IMR-90 (cell line): Measurements from ENCODE around the gene IL17REL. TPM values are rescaled to one million over a fixed set of nuclear protein-coding genes. Genes with fewer than 3 reads are reported as not detected.

Experiments
- ATAC-seq: fragments of 200-7000 bp; cut with Tn5 transposase; 2 replicates; pipeline ENCODE4 v1.9.1; 2020; ENCODE audit warnings: low read depth, mild to moderate bottlenecking, moderate library complexity
- BruUV-seq: library from RNA; stranded (reverse); fragments of 400-500 nt; replicated peaks from 2 replicates; lab custom pipeline; 2021; lab: Mats Ljungman, UMichigan
- CTCF ChIA-PET: fragments of 300-600 bp; formaldehyde crosslinking; extraction: SDS; loops from one replicate; lab custom pipeline; 2021; ENCODE audit warnings: antibody characterized with exemption; lab: Yijun Ruan, JAX
- POLR2A ChIA-PET: fragments of 300-600 bp; sonication (Branson Sonifier 250); formaldehyde crosslinking; loops from one replicate; lab custom pipeline; 2022; ENCODE audit warnings: antibody characterized with exemption; ENCODE audit not compliant: unreplicated experiment; lab: Charles Lee
- DNase-seq: peaks from one replicate; pipeline ENCODE4 v3.0.0; 2013
- H2AFZ ChIP-seq: replicated peaks from 2 replicates; pipeline ENCODE3; 2013; ENCODE audit warnings: low read length, mild to moderate bottlenecking; ENCODE audit not compliant: poor library complexity
- H2AK5ac ChIP-seq: 2 replicates; pipeline ENCODE4 v1.6.1; 2013; ENCODE audit warnings: low read depth, low read length, inconsistent platforms
- H2AK9ac ChIP-seq: replicated peaks from 2 replicates; pipeline ENCODE3; 2013; ENCODE audit warnings: mild to moderate bottlenecking, low read depth, low read length, moderate library complexity; ENCODE audit not compliant: poor library complexity
- H2BK120ac ChIP-seq: 2 replicates; pipeline ENCODE4 v1.6.1; 2013; ENCODE audit warnings: low read depth, low read length, inconsistent platforms
- H2BK15ac ChIP-seq: 3 replicates; pipeline ENCODE4 v1.6.1; 2013; ENCODE audit warnings: low read depth, low read length, inconsistent platforms
- H2BK20ac ChIP-seq: 2 replicates; pipeline ENCODE4 v1.6.1; 2013; ENCODE audit warnings: low read depth, mild to moderate bottlenecking, inconsistent platforms, low read length, moderate library complexity
- H2BK5ac ChIP-seq: 2 replicates; pipeline ENCODE4 v1.6.1; 2013; ENCODE audit warnings: mild to moderate bottlenecking, low read depth, low read length, inconsistent platforms; ENCODE audit not compliant: poor library complexity, severe bottlenecking
- H3K14ac ChIP-seq: replicated peaks from 2 replicates; pipeline ENCODE4 v1.6.1; 2013; ENCODE audit warnings: low read depth, low read length, inconsistent platforms
- H3K18ac ChIP-seq: 2 replicates; pipeline ENCODE4 v1.6.1; 2013; ENCODE audit warnings: low read depth, low read length, control low read depth
- H3K23ac ChIP-seq: 2 replicates; pipeline ENCODE4 v1.6.1; 2013; ENCODE audit warnings: low read depth, low read length, inconsistent platforms
- H3K27ac ChIP-seq: 2 replicates; pipeline ENCODE4 v1.5.1; 2013; ENCODE audit warnings: mild to moderate bottlenecking, control low read depth, low read length; ENCODE audit not compliant: insufficient read depth
- H3K27me3 ChIP-seq: 2 replicates; pipeline ENCODE4 v1.6.1; 2013; ENCODE audit warnings: low read length; ENCODE audit not compliant: control insufficient read depth, insufficient read depth
- H3K36me3 ChIP-seq: 2 replicates; pipeline ENCODE4 v1.6.1; 2013; ENCODE audit warnings: low read length, mixed read lengths; ENCODE audit not compliant: control insufficient read depth, insufficient read depth
- H3K4ac ChIP-seq: 2 replicates; pipeline ENCODE4 v1.6.1; 2013; ENCODE audit warnings: low read depth, low read length, inconsistent platforms
- H3K4me1 ChIP-seq: 2 replicates; pipeline ENCODE4 v1.6.1; 2013; ENCODE audit warnings: low read length, mixed read lengths; ENCODE audit not compliant: control insufficient read depth, insufficient read depth
- H3K4me2 ChIP-seq: 2 replicates; pipeline ENCODE4 v1.6.1; 2013; ENCODE audit warnings: low read depth, mild to moderate bottlenecking, control low read depth, low read length, moderate library complexity
- H3K4me3 ChIP-seq: 2 replicates; pipeline ENCODE4 v1.5.1; 2013; ENCODE audit warnings: low read depth, mild to moderate bottlenecking, control low read depth, low read length, moderate library complexity; ENCODE audit not compliant: insufficient read depth
- H3K56ac ChIP-seq: 2 replicates; pipeline ENCODE4 v1.6.1; 2013; ENCODE audit warnings: low read length, inconsistent platforms; ENCODE audit not compliant: insufficient read depth; ENCODE audit errors: extremely low read depth
- H3K79me1 ChIP-seq, 2 experiments: 2 replicates each; pipeline ENCODE4 v1.6.1; 2013; ENCODE audit warnings: low read length in 2 of 2, inconsistent platforms in 1 of 2, low read depth in 1 of 2
- H3K9ac ChIP-seq: 2 replicates; pipeline ENCODE4 v1.6.1; 2013; ENCODE audit warnings: low read depth, low read length, control low read depth
- H3K9me1 ChIP-seq: 2 replicates; pipeline ENCODE4 v1.6.1; 2013; ENCODE audit warnings: low read length, inconsistent platforms; ENCODE audit not compliant: insufficient read depth
- H3K9me3 ChIP-seq: 2 replicates; pipeline ENCODE4 v1.6.1; 2013; ENCODE audit warnings: low read length; ENCODE audit not compliant: control insufficient read depth, insufficient read depth
- H4K20me1 ChIP-seq: 2 replicates; pipeline ENCODE4 v1.6.1; 2013; ENCODE audit warnings: low read length, inconsistent platforms; ENCODE audit not compliant: insufficient read depth
- H4K5ac ChIP-seq: 2 replicates; pipeline ENCODE4 v1.6.1; 2013; ENCODE audit warnings: mild to moderate bottlenecking, low read depth, low read length, control low read depth
- H4K8ac ChIP-seq, 2 experiments: 2 replicates each; pipeline ENCODE4 v1.6.1; 2013; ENCODE audit warnings: low read depth in 2 of 2, low read length in 2 of 2, control low read depth in 1 of 2, inconsistent platforms in 1 of 2
- H4K91ac ChIP-seq: 2 replicates; pipeline ENCODE4 v1.6.1; 2013; ENCODE audit warnings: low read depth, low read length, inconsistent platforms; ENCODE audit not compliant: insufficient read depth
- BHLHE40 ChIP-seq: fragments of 150-350 bp; IDR thresholded peaks from 2 replicates; pipeline ENCODE4 v1.6.1; 2016; ENCODE audit warnings: mild to moderate bottlenecking, low read depth, low read length
- CEBPB ChIP-seq: IDR thresholded peaks from 2 replicates; pipeline ENCODE4 v1.6.1; 2012; ENCODE audit warnings: low read depth, low read length, improper control_type of control experiment
- CHD1 ChIP-seq: IDR thresholded peaks from 2 replicates; pipeline ENCODE4 v1.6.1; 2012; ENCODE audit warnings: low read depth, low read length, improper control_type of control experiment
- CTCF ChIP-seq: conservative IDR thresholded peaks from 2 replicates; pipeline ENCODE4 v1.5.1; 2012; ENCODE audit warnings: mild to moderate bottlenecking, low read depth, low read length, improper control_type of control experiment
- ELK1 ChIP-seq: fragments of 150-350 bp; IDR thresholded peaks from 2 replicates; pipeline ENCODE4 v1.6.1; 2016; ENCODE audit warnings: low read depth, mild to moderate bottlenecking, low read length, moderate library complexity, borderline replicate concordance
- FOS ChIP-seq: fragments of 150-350 bp; IDR thresholded peaks from 2 replicates; pipeline ENCODE4 v1.6.1; 2016; ENCODE audit warnings: low read depth, low read length
- MAFK ChIP-seq: IDR thresholded peaks from 2 replicates; pipeline ENCODE4 v1.6.1; 2012; ENCODE audit warnings: low read depth, low read length, improper control_type of control experiment
- MAZ ChIP-seq: IDR thresholded peaks from 2 replicates; pipeline ENCODE4 v1.6.1; 2012; ENCODE audit warnings: low read depth, mild to moderate bottlenecking, low read length, improper control_type of control experiment, moderate library complexity, borderline replicate concordance
- MXI1 ChIP-seq: IDR thresholded peaks from 2 replicates; pipeline ENCODE4 v1.6.1; 2012; ENCODE audit warnings: low read depth, mild to moderate bottlenecking, low read length, moderate library complexity, borderline replicate concordance
- NFE2L2 ChIP-seq: fragments of 150-350 bp; IDR thresholded peaks from 2 replicates; pipeline ENCODE4 v1.6.1; 2016; ENCODE audit warnings: low read depth, mild to moderate bottlenecking, low read length
- POLR2A ChIP-seq: IDR thresholded peaks from 2 replicates; pipeline ENCODE4 v1.6.1; 2012; ENCODE audit warnings: mild to moderate bottlenecking, low read depth, low read length
- RAD21 ChIP-seq: IDR thresholded peaks from 2 replicates; pipeline ENCODE4 v1.6.1; 2012; ENCODE audit warnings: low read length, improper control_type of control experiment
- RCOR1 ChIP-seq: IDR thresholded peaks from 2 replicates; pipeline ENCODE4 v1.6.1; 2012; ENCODE audit warnings: mild to moderate bottlenecking, low read length, improper control_type of control experiment; ENCODE audit not compliant: insufficient replicate concordance
- RFX5 ChIP-seq: IDR thresholded peaks from 2 replicates; pipeline ENCODE4 v1.8.0; 2012; ENCODE audit warnings: low read depth, mild to moderate bottlenecking, low read length, moderate library complexity
- SMC3 ChIP-seq: fragments of 150-350 bp; IDR thresholded peaks from 2 replicates; pipeline ENCODE4 v1.6.1; 2016; ENCODE audit warnings: low read depth, mild to moderate bottlenecking, antibody characterized with exemption, low read length, moderate library complexity
- USF2 ChIP-seq: fragments of 150-350 bp; IDR thresholded peaks from 2 replicates; pipeline ENCODE4 v1.6.1; 2017; ENCODE audit warnings: mild to moderate bottlenecking, antibody characterized with exemption, low read length, low read depth
- WGBS, 2 experiments: methylation state at CpG; one replicate each; pipeline versions ENCODE4 v1.1.5 to v1.1.7; 2013; ENCODE audit warnings: missing lambda C conversion rate in 2 of 2; ENCODE audit not compliant: insufficient read length in 1 of 2; ENCODE audit errors: extremely low coverage in 2 of 2; 5-methylcytosine and 5-hydroxymethylcytosine counted together
- dilution Hi-C: fragments of 300-500 bp; cut with HindIII; formaldehyde crosslinking; loops from one replicate; pipeline ENCODE4 v1.14.3; 2018; ENCODE audit warnings: low sequenced_read_pairs; ENCODE audit not compliant: unreplicated experiment
- in situ Hi-C: fragments of 300-500 bp; cut with MboI; formaldehyde crosslinking; loops from 3 replicates; pipeline ENCODE4 v1.14.3; 2019; ENCODE audit warnings: low sequenced_read_pairs, inconsistent platforms, mixed read lengths
- intact Hi-C: fragments of 100-400 bp; cut with micrococcal nuclease; formaldehyde crosslinking; loops from 2 replicates; pipeline ENCODE4 v1.10.0; 2022
- polyA plus RNA-seq, 3 experiments: library from polyadenylated mRNA; depleted of rRNA; stranded (reverse); fragments of >200 nt; gene quantifications; 2 replicates each; pipeline ENCODE4 v1.2.3, GENCODE V29; 2012; ENCODE audit warnings: low replicate concordance in 1 of 3
- total RNA-seq: library from RNA; depleted of rRNA; stranded (reverse); fragments of >200 nt; gene quantifications from 2 replicates; pipeline ENCODE4 v1.2.3, GENCODE V29; 2012

The IL17REL gene
- total and polyA plus RNA-seq, 2 of the 4 experiments (the other 2 are of a cell fraction): not detected

GRCh38 chr22:50035131-50035881 lies 22.7 kb upstream of the IL17REL start:
- H3K27ac ChIP-seq: no peak overlapping the region
- H3K23ac ChIP-seq: no peak overlapping the region
- H3K36me3 ChIP-seq: no peaks in the 10 kb centered on the region
- H3K27me3 ChIP-seq: peaks cover 17% of the 10 kb centered on the region
- peak overlapping the region; percentile 50 for H2AK9ac ChIP-seq
- in situ Hi-C loops (no loop called here), dilution Hi-C loops (no loop called here), intact Hi-C loops (no loop called here)
- ChIA-PET POLR2A (no interaction called here), CTCF (no interaction called here)
- H2BK5ac ChIP-seq: no peak overlapping the region
- H3K4me2 ChIP-seq: no peak overlapping the region
- no peak for DNase-seq
- no peak overlapping the region for H2BK20ac ChIP-seq
- H2AK5ac ChIP-seq: no peak overlapping the region
- no peak overlapping the region for H2BK15ac ChIP-seq
- H3K9me1 ChIP-seq: no peaks in the 10 kb centered on the region
- H3K4me1 ChIP-seq: no peaks in the 10 kb centered on the region
- H3K14ac ChIP-seq: no peak overlapping the region
- H3K9me3 ChIP-seq: peaks cover 10% of the 10 kb centered on the region
- no peaks in the 10 kb centered on the region for H4K20me1 ChIP-seq
- H3K4me3 ChIP-seq: no peak overlapping the region
- no peak overlapping the region for H2AFZ ChIP-seq
- WGBS, 2 experiments: 90% methylated on average over 4 of the region's 24 CpGs; no CpG with 5 or more reads in 1 of the 2 experiments
- no peak overlapping the region for H3K18ac ChIP-seq
- H3K9ac ChIP-seq: no peak overlapping the region
- no peak overlapping the region for H3K4ac ChIP-seq
- H4K8ac ChIP-seq: no peak overlapping the region
- BruUV-seq: no TSS peak
- no peak for ATAC-seq
- H4K5ac ChIP-seq: no peak overlapping the region
- H2BK120ac ChIP-seq: no peak overlapping the region
- TF ChIP-seq MAFK (no peak), BHLHE40 (no peak), CHD1 (no peak), MAZ (no peak), CEBPB (no peak), SMC3 (no peak), MXI1 (no peak), POLR2A (no peak), FOS (no peak), RAD21 (no peak), USF2 (no peak), NFE2L2 (no peak), ELK1 (no peak), RFX5 (no peak), RCOR1 (no peak), CTCF (no peak)
- H4K91ac ChIP-seq: no peak overlapping the region
- H3K79me1 ChIP-seq: no peaks in the 10 kb centered on the region
- no peak overlapping the region for H3K56ac ChIP-seq
